WTC11 (cell line): Measurements from ENCODE around the gene PHC1.

Experiments
- CTCF ChIP-seq: fragments of 200-600 bp; IDR thresholded peaks from 2 replicates; pipeline ENCODE4 v1.8.0; 2022; ENCODE audit warnings: antibody characterized with exemption
- OVOL2 ChIP-seq: fragments of 250-450 bp; sonication (Bioruptor Pico); IDR thresholded peaks from 2 replicates; pipeline ENCODE4 v1.9.0; 2021; ENCODE audit warnings: mild to moderate bottlenecking, borderline replicate concordance
- PREB ChIP-seq: sonication (generic); formaldehyde crosslinking; IDR thresholded peaks from 2 replicates; pipeline ENCODE4 v1.8.1; 2022; ENCODE audit warnings: mild to moderate bottlenecking, missing genetic modification reagents, moderate library complexity, borderline replicate concordance

- no peak for TF ChIP-seq PREB (CRISPR knock-in tag)
- TF ChIP-seq CTCF: no peak
- TF ChIP-seq OVOL2: no peak
These were observed 47.9 kb upstream of the PHC1 start for GRCh38 chr12:8866429-8866828.
